Fibroblast of villous mesenchyme (primary cell): ENCODE measurements around the gene MIP. TPM values are rescaled to one million over a fixed set of nuclear protein-coding genes. Genes with fewer than 3 reads are reported as not detected.

Experiments used
- DNase-seq: peaks from one replicate; pipeline ENCODE4 v3.0.0-alpha.2; 2010; ENCODE audit warnings: low read depth
- H3K4me3 ChIP-seq: 2 replicates; pipeline ENCODE4 v1.5.1; 2011; ENCODE audit warnings: low read depth, mild to moderate bottlenecking, low read length
- CTCF ChIP-seq: IDR thresholded peaks from 2 replicates; pipeline ENCODE4 v1.5.1; 2012; ENCODE audit warnings: low read depth, mild to moderate bottlenecking, low read length; ENCODE audit not compliant: insufficient read depth
- total RNA-seq: library from RNA; depleted of rRNA; stranded (reverse); fragments of >200 nt; gene quantifications from 2 replicates; pipeline ENCODE4 v1.2.3, GENCODE V29; 2012

Gene MIP
- total RNA-seq, 1 donor = not detected

- no peak for TF ChIP-seq CTCF
- peak overlapping the region; percentile 56 for H3K4me3 ChIP-seq
- DNase-seq = peak; percentile 11
Measured at GRCh38 chr12:56487448-56488040, 33.1 kb upstream of the MIP start.

GRCh38 chr12:56486694-56487093, 32.2 kb upstream of the MIP start:
- TF ChIP-seq CTCF = no peak
- H3K4me3 ChIP-seq = no peak overlapping the region
- DNase-seq = no peak

- TF ChIP-seq CTCF = no peak
- DNase-seq = no peak
- H3K4me3 ChIP-seq = no peak overlapping the region
Measured at GRCh38 chr12:56484566-56484965, 30.1 kb upstream of the MIP start.

GRCh38 chr12:56479625-56480024, 25.2 kb upstream of the MIP start:
- no peak for TF ChIP-seq CTCF
- no peak for DNase-seq
- no peak overlapping the region for H3K4me3 ChIP-seq

- no peak for DNase-seq
- H3K4me3 ChIP-seq = no peak overlapping the region
- TF ChIP-seq CTCF = no peak
Measured at GRCh38 chr12:56477521-56478225, 23.2 kb upstream of the MIP start.

- H3K4me3 ChIP-seq = no peak overlapping the region
- DNase-seq = no peak
- no peak for TF ChIP-seq CTCF
Measured at GRCh38 chr12:56476972-56477432, 22.5 kb upstream of the MIP start.

GRCh38 chr12:56476143-56476542, 21.7 kb upstream of the MIP start:
- no peak for DNase-seq
- no peak for TF ChIP-seq CTCF
- H3K4me3 ChIP-seq = no peak overlapping the region
